ENCODE data around the gene UBE2D3.

- TF ChIP-seq CTCF (conservative IDR thresholded peaks at IDR 0.05; ENCODE audit: low read depth, low read length) (no peak), RFX5 (IDR thresholded peaks at IDR 0.05; ENCODE audit: low read depth, low read length) (no peak), CEBPB (IDR thresholded peaks at IDR 0.05; ENCODE audit: low read depth, low read length) (no peak), CHD1 (IDR thresholded peaks at IDR 0.05; ENCODE audit: low read depth, low read length) (no peak), POLR2A (IDR thresholded peaks at IDR 0.05; ENCODE audit: low read depth, low read length) (no peak), MXI1 (IDR thresholded peaks at IDR 0.05; ENCODE audit: borderline replicate concordance, low read depth, low read length) (no peak), NFE2L2 (IDR thresholded peaks at IDR 0.05; ENCODE audit: low read depth, low read length) (no peak), SMC3 (IDR thresholded peaks at IDR 0.05; ENCODE audit: low read depth, low read length) (no peak), BHLHE40 (IDR thresholded peaks at IDR 0.05; ENCODE audit: low read depth, low read length) (no peak), FOS (IDR thresholded peaks at IDR 0.05; ENCODE audit: low read depth, low read length) (peak; percentile 48; the same call in 1 of the 2 replicates), MAFK (IDR thresholded peaks at IDR 0.05; ENCODE audit: low read depth, low read length) (0 out of 2 replicates have a peak, but pooled peaks have one; percentile 9)
- TF ChIP-seq, protein P1, sequence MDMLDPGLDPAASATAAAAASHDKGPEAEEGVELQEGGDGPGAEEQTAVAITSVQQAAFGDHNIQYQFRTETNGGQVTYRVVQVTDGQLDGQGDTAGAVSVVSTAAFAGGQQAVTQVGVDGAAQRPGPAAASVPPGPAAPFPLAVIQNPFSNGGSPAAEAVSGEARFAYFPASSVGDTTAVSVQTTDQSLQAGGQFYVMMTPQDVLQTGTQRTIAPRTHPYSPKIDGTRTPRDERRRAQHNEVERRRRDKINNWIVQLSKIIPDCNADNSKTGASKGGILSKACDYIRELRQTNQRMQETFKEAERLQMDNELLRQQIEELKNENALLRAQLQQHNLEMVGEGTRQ (IDR thresholded peaks at IDR 0.05; ENCODE audit: low read depth, low read length): no peak
- TF ChIP-seq, protein P2, sequence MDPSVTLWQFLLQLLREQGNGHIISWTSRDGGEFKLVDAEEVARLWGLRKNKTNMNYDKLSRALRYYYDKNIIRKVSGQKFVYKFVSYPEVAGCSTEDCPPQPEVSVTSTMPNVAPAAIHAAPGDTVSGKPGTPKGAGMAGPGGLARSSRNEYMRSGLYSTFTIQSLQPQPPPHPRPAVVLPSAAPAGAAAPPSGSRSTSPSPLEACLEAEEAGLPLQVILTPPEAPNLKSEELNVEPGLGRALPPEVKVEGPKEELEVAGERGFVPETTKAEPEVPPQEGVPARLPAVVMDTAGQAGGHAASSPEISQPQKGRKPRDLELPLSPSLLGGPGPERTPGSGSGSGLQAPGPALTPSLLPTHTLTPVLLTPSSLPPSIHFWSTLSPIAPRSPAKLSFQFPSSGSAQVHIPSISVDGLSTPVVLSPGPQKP (IDR thresholded peaks at IDR 0.05; ENCODE audit: borderline replicate concordance, low read depth, low read length): no peak
Observed at GRCh38 chr4:102754044-102754443, 73.3 kb downstream of the UBE2D3 start.

Measured in IMR-90 (cell line).